Measurements from ENCODE around the gene MACROD2. TPM values are rescaled to one million over a fixed set of nuclear protein-coding genes. Genes with fewer than 3 reads are reported as not detected.

MACROD2 gene
- total RNA-seq, 4 donors from 2014 or later = 2.9 to 11.3 (median 8.0) TPM

DNA sequence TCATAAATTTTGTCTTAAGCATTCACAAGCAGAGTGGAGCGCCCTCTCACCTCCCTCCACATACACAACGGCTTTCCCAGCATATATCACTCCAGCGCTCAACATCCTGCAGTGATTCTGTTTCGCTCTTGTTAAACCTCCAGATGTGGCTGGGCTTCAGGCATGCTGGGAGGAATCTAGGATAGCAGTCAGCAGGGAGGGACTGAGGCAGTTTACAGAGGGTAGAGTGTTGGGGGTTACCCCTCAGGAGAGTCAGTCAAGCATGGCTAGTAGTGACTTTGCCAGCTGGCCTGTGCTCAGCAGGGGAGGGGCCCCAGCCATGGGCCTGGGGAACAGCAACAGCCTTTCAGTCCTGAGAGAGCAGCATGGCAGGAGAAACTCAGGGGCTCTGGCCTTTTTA is 503.5 kb downstream of the MACROD2 start:
- TF ChIP-seq CTCF (IDR thresholded peaks at IDR 0.05; ENCODE audit: low read depth) = no peak

DNA sequence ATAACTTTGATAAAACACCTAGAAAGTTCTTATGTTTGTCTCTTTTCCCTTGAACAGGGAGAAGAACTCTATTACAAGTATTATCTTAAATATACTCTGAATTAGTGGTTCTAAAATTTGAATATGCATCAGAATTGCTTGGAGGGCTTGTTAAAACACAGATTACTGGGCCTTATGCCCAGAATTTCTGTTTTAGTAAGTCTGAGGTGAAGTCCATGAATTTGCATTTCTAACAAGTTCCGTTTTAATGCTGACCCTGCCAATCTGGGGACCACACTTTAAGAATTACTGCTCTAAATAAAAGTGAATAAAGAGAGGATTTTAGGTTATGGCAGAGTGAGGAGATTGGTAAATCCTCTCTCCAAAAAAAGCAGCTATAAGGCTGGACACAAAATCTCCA is 510.2 kb downstream of the MACROD2 start:
- TF ChIP-seq CTCF (IDR thresholded peaks at IDR 0.05; ENCODE audit: low read depth) = no peak

GRCh38 chr20:14507711-14508110 is 512.4 kb downstream of the MACROD2 start:
- TF ChIP-seq CTCF (IDR thresholded peaks at IDR 0.05; ENCODE audit: low read depth) = no peak

DNA sequence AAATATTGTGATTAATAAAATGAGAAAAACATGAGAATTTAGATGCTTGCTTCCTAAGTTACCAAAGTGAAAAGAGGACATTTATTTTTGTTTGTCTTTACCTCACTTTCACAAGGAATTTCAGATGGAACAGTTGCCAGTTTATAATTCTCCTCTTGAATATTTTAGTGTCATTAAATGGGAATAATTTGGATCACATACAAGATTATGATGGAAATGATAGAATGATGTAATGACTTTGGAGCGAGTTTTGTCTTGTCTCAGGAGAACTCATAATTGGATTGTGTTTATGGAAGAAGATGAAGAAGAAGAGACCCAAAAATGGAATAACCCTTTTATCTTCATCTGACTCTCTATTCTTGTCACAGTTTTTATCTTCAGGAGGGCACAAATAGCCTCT is 515.0 kb downstream of the MACROD2 start:
- TF ChIP-seq CTCF (IDR thresholded peaks at IDR 0.05; ENCODE audit: low read depth) = no peak

DNA sequence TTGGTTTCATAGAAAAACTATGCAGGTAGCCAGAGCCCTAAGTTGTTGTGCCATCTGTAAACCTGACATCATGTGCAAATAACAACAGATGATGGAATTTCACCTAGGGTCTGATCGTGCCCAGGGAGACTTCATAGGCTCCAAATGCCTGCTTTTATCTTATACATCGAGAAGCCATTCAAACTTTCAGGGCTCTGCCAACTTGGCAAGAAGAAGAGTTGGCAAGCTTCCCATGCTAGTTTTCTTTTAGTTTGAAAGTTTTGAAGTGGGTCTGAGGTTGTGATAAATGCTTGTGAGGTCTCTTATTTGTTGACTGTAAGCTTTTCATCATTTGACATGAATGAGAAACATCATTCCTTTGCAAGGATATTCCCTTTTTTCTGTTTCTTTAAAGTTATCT is 517.5 kb downstream of the MACROD2 start:
- TF ChIP-seq CTCF (IDR thresholded peaks at IDR 0.05; ENCODE audit: low read depth) = no peak

DNA sequence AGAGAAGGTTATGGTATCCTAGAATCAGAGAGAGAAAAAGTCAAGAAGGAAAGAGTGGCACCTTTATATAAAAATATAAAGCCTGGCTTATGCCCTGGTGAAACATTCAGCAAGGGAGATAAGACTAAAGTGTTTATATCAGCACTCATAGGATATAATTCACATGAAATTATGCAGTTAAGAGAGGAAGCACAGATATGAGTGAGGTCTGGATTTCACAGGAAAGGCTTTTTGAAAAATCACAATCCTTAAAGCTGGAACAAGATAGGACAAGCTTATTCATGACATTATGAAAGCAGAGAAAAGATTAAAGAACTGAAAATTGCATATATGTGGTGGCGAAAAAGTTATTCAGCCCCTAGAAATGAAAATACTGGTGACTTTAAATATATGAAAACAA is 523.3 kb downstream of the MACROD2 start:
- no peak for TF ChIP-seq CTCF (IDR thresholded peaks at IDR 0.05; ENCODE audit: low read depth)

DNA sequence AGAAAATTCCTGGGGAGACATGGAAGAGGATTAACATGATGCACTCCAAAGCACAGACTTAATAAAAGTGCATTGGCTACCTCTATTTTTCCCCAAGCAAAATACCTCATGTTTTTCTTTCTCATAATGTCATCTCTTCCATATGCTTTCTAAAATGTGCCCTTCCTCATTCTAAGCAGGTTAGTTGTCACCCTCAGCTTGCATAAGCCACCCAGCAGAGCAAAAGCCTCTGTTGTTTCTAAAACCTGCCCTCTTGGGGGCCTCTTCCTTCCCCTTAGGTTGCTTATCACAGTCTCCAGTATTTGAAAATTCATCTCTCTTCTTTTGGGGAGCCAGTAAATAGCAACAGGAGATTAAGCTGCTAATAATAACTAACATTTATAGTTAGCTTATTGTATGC is 525.7 kb downstream of the MACROD2 start:
- TF ChIP-seq CTCF (IDR thresholded peaks at IDR 0.05; ENCODE audit: low read depth) = no peak

Data from subcutaneous adipose tissue (tissue), 4 donors.